ENCODE data around the gene GPC1. TPM values are rescaled to one million over a fixed set of nuclear protein-coding genes. Genes with fewer than 3 reads are reported as not detected.

The GPC1 gene
- total and polyA plus RNA-seq, 2 of the 4 experiments (the other 2 are of a cell fraction): 16.0 to 211 TPM

DNA sequence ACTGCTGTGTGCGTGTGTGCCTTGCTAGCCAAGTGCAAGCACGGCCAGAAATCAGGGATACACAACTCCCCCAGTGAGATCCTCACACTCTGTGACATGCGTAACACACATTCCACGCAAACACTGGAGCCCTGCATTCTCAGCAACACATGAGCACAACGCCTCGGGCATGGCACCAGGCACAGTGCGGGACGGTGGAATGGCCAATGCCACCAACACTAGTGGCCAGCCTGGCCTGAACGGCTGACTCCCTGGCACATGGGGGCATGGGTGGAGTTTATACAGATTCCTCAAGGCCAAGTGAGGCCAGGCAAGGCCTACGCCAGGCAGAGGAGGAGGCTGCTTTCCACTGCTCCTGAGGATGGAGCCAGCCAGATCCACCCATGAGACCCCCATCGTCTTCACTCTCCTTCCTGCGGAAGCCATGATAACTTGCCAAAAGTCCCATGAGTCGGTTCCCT, 66.1 kb downstream of the GPC1 start (continued):
- TF ChIP-seq, protein P1, sequence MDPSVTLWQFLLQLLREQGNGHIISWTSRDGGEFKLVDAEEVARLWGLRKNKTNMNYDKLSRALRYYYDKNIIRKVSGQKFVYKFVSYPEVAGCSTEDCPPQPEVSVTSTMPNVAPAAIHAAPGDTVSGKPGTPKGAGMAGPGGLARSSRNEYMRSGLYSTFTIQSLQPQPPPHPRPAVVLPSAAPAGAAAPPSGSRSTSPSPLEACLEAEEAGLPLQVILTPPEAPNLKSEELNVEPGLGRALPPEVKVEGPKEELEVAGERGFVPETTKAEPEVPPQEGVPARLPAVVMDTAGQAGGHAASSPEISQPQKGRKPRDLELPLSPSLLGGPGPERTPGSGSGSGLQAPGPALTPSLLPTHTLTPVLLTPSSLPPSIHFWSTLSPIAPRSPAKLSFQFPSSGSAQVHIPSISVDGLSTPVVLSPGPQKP (IDR thresholded peaks at IDR 0.05; ENCODE audit: borderline replicate concordance, low read depth, low read length): no peak
- TF ChIP-seq RFX5 (IDR thresholded peaks at IDR 0.05; ENCODE audit: low read depth, low read length) (no peak), CHD1 (IDR thresholded peaks at IDR 0.05; ENCODE audit: low read depth, low read length) (no peak), MAZ (IDR thresholded peaks at IDR 0.05; ENCODE audit: borderline replicate concordance, low read depth, low read length) (no peak), BHLHE40 (IDR thresholded peaks at IDR 0.05; ENCODE audit: low read depth, low read length) (no peak)

DNA sequence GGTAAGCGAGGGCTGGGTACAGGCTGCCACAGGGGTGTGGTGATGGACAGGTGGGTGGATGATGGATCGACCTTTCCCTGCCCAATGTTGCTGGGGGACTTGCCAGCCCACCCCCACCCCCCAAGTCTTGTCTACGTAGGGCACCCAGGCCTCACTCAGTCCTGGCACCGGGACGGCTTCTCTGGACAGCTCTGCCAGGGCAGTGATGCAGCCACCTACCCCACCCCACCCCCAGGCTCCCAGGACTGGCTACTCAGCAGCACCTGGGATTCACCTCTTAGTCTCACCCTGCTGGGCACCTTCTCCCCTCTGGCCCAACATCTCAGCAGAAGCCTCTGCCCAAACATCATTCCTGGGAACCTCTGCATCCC, 66.6 kb downstream of the GPC1 start:
- BruUV-seq (replicated peaks): no TSS peak
- Histone ChIP-seq H3K4me2 (ENCODE audit: low read depth, low read length) (no peak overlapping the region), H3K9me1 (ENCODE audit: insufficient read depth, low read length) (peaks cover 8% of the 10 kb centered on the region; the same call in 1 of the 2 replicates), H3K27me3 (ENCODE audit: control insufficient read depth, insufficient read depth, low read length) (no peaks in the 10 kb centered on the region), H2BK20ac (ENCODE audit: low read depth, low read length) (no peak overlapping the region), H2AFZ (replicated peaks; ENCODE audit: low read length, poor library complexity) (no peak overlapping the region), H3K4me3 (ENCODE audit: insufficient read depth, low read depth, low read length) (no peak overlapping the region), H3K9ac (ENCODE audit: low read depth, low read length) (no peak overlapping the region), H3K23ac (ENCODE audit: low read depth, low read length) (no peak overlapping the region), H3K36me3 (ENCODE audit: control insufficient read depth, insufficient read depth, low read length) (peaks cover 2% of the 10 kb centered on the region), H2BK5ac (ENCODE audit: low read depth, low read length, poor library complexity, severe bottlenecking) (no peak overlapping the region), H4K91ac (ENCODE audit: insufficient read depth, low read depth, low read length) (no peak overlapping the region), H4K5ac (ENCODE audit: low read depth, low read length) (no peak overlapping the region), H3K4me1 (ENCODE audit: control insufficient read depth, insufficient read depth, low read length) (no peaks in the 10 kb centered on the region), H3K9me3 (ENCODE audit: control insufficient read depth, insufficient read depth, low read length) (no peaks in the 10 kb centered on the region), H4K8ac (ENCODE audit: low read depth in 2 of 2, low read length in 2 of 2) (no peak overlapping the region), H4K20me1 (ENCODE audit: insufficient read depth, low read length) (no peaks in the 10 kb centered on the region; the same call in 1 of the 2 replicates), H2AK5ac (ENCODE audit: low read depth, low read length) (no peak overlapping the region), H3K79me1 (ENCODE audit: low read depth in 1 of 2, low read length in 2 of 2) (no peaks in the 10 kb centered on the region), H3K14ac (replicated peaks; ENCODE audit: low read depth, low read length) (no peak overlapping the region), H2BK120ac (ENCODE audit: low read depth, low read length) (no peak overlapping the region), H2BK15ac (ENCODE audit: low read depth, low read length) (no peak overlapping the region), H3K4ac (ENCODE audit: low read depth, low read length) (no peak overlapping the region), H2AK9ac (replicated peaks; ENCODE audit: low read depth, low read length, poor library complexity) (no peak overlapping the region), H3K18ac (ENCODE audit: low read depth, low read length) (no peak overlapping the region), H3K27ac (ENCODE audit: insufficient read depth, low read length) (no peak overlapping the region), H3K56ac (ENCODE audit: extremely low read depth, insufficient read depth, low read length) (no peak overlapping the region)
- in situ Hi-C loops (cut with MboI; ENCODE audit: low sequenced_read_pairs) (loop anchor here (10.0 kb wide), 1 partner anchor 343 kb away; no protein-coding TSS in a partner anchor), dilution Hi-C loops (cut with HindIII; ENCODE audit: low sequenced_read_pairs, unreplicated experiment) (no loop called here), intact Hi-C loops (cut with micrococcal nuclease) (no loop called here)
- no peak for TF ChIP-seq RFX5 (IDR thresholded peaks at IDR 0.05; ENCODE audit: low read depth, low read length)
- TF ChIP-seq NFE2L2 (IDR thresholded peaks at IDR 0.05; ENCODE audit: low read depth, low read length): no peak
- TF ChIP-seq MAZ (IDR thresholded peaks at IDR 0.05; ENCODE audit: borderline replicate concordance, low read depth, low read length): no peak
- no peak for TF ChIP-seq MXI1 (IDR thresholded peaks at IDR 0.05; ENCODE audit: borderline replicate concordance, low read depth, low read length)
- TF ChIP-seq CHD1 (IDR thresholded peaks at IDR 0.05; ENCODE audit: low read depth, low read length): no peak
- no peak for TF ChIP-seq BHLHE40 (IDR thresholded peaks at IDR 0.05; ENCODE audit: low read depth, low read length)
- TF ChIP-seq RAD21 (IDR thresholded peaks at IDR 0.05; ENCODE audit: low read length): no peak
- no peak for TF ChIP-seq CEBPB (IDR thresholded peaks at IDR 0.05; ENCODE audit: low read depth, low read length)
- no peak for TF ChIP-seq POLR2A (IDR thresholded peaks at IDR 0.05; ENCODE audit: low read depth, low read length)
- no peak for TF ChIP-seq MAFK (IDR thresholded peaks at IDR 0.05; ENCODE audit: low read depth, low read length)
- WGBS, 2 experiments (ENCODE audit: extremely low coverage in 2 of 2, insufficient read length in 1 of 2): 70% methylated on average over 2 of the region's 5 CpGs; no CpG with 5 or more reads in 1 of the 2 experiments
- ChIA-PET POLR2A (ENCODE audit: unreplicated experiment) (no interaction called here), CTCF (no interaction called here)
- DNase-seq (no peak), ATAC-seq (ENCODE audit: low read depth) (no peak)
